GM12865 (cell line): ENCODE measurements around the gene FFAR4.

Experiments
- DNase-seq: peaks from one replicate; pipeline ENCODE4 v3.0.0; 2010; ENCODE audit warnings: low read depth
- H3K4me3 ChIP-seq: 2 replicates; pipeline ENCODE4 v1.5.1; 2011; ENCODE audit warnings: mild to moderate bottlenecking, low read depth, low read length, control low read depth
- CTCF ChIP-seq: IDR thresholded peaks from 2 replicates; pipeline ENCODE4 v1.5.1; 2011; ENCODE audit warnings: low read length, control low read depth, low read depth, inconsistent platforms; ENCODE audit not compliant: insufficient read depth; ENCODE audit errors: missing control alignments

Gene FFAR4

GRCh38 chr10:93570383-93570782, 3.9 kb downstream of the FFAR4 start:
- no peak for TF ChIP-seq CTCF
- H3K4me3 ChIP-seq = no peak overlapping the region
- no peak for DNase-seq

- H3K4me3 ChIP-seq = no peak overlapping the region
- no peak for TF ChIP-seq CTCF
- DNase-seq = no peak
These were observed 6.1 kb downstream of the FFAR4 start for GRCh38 chr10:93572606-93573005.

- no peak for DNase-seq
- TF ChIP-seq CTCF = no peak
- H3K4me3 ChIP-seq = no peak overlapping the region
These were observed 6.8 kb downstream of the FFAR4 start for GRCh38 chr10:93573051-93573909.

- no peak overlapping the region for H3K4me3 ChIP-seq
- TF ChIP-seq CTCF = no peak
- DNase-seq = no peak
These were observed 7.5 kb downstream of the FFAR4 start for GRCh38 chr10:93573924-93574323.

- DNase-seq = no peak
- H3K4me3 ChIP-seq = no peak overlapping the region
- TF ChIP-seq CTCF = no peak
These were observed 10.4 kb downstream of the FFAR4 start for GRCh38 chr10:93576888-93577287.

- H3K4me3 ChIP-seq = no peak overlapping the region
- DNase-seq = no peak
- TF ChIP-seq CTCF = no peak
These were observed 11.1 kb downstream of the FFAR4 start for GRCh38 chr10:93577565-93577964.

- DNase-seq = no peak
- H3K4me3 ChIP-seq = no peak overlapping the region
- TF ChIP-seq CTCF = no peak
These were observed 12.6 kb downstream of the FFAR4 start for GRCh38 chr10:93579089-93579488.
